IPS-20b (cell line): ENCODE measurements around the gene STX8.

ENCODE experiments used
- H3K27ac ChIP-seq: one replicate; pipeline ENCODE4 v1.5.1; 2013; ENCODE audit warnings: low read length
- H3K27me3 ChIP-seq: 2 replicates; pipeline ENCODE4 v1.6.1; 2013; ENCODE audit warnings: mild to moderate bottlenecking, low read length, inconsistent platforms; ENCODE audit not compliant: insufficient read depth
- H3K36me3 ChIP-seq: 2 replicates; pipeline ENCODE4 v1.6.1; 2013; ENCODE audit warnings: low read depth, mild to moderate bottlenecking, inconsistent platforms, low read length, moderate library complexity; ENCODE audit not compliant: insufficient read depth
- H3K4me1 ChIP-seq: 2 replicates; pipeline ENCODE4 v1.6.1; 2013; ENCODE audit warnings: mild to moderate bottlenecking, control low read depth, inconsistent platforms, low read length, moderate library complexity; ENCODE audit not compliant: insufficient read depth
- H3K4me3 ChIP-seq: 2 replicates; pipeline ENCODE4 v1.5.1; 2013; ENCODE audit warnings: mild to moderate bottlenecking, low read length, inconsistent platforms
- H3K9ac ChIP-seq: 2 replicates; pipeline ENCODE4 v1.6.1; 2013; ENCODE audit warnings: low read depth, mild to moderate bottlenecking, inconsistent platforms, low read length, moderate library complexity
- H3K9me3 ChIP-seq: 2 replicates; pipeline ENCODE4 v1.6.1; 2013; ENCODE audit warnings: mild to moderate bottlenecking, low read depth, low read length, inconsistent platforms; ENCODE audit not compliant: insufficient read depth

STX8 gene

GRCh38 chr17:9213303-9213640 is 362.3 kb downstream of the STX8 start:
- Histone ChIP-seq H3K27ac (no peak overlapping the region), H3K9me3 (peaks cover 13% of the 10 kb centered on the region), H3K36me3 (no peaks in the 10 kb centered on the region), H3K4me3 (no peak overlapping the region), H3K4me1 (no peaks in the 10 kb centered on the region; the same call in 1 of the 2 replicates), H3K27me3 (peaks cover 19% of the 10 kb centered on the region; the same call in 1 of the 2 replicates), H3K9ac (no peak overlapping the region)

GRCh38 chr17:9212376-9213302 is 363.0 kb downstream of the STX8 start:
- Histone ChIP-seq H3K9me3 (peaks cover 13% of the 10 kb centered on the region), H3K27me3 (peaks cover 13% of the 10 kb centered on the region; the same call in 1 of the 2 replicates), H3K27ac (no peak overlapping the region), H3K4me3 (no peak overlapping the region), H3K9ac (no peak overlapping the region), H3K36me3 (no peaks in the 10 kb centered on the region), H3K4me1 (no peaks in the 10 kb centered on the region)

- no peak overlapping the region for H3K27ac ChIP-seq
- no peaks in the 10 kb centered on the region for H3K4me1 ChIP-seq
- H3K36me3 ChIP-seq: no peaks in the 10 kb centered on the region
- H3K9ac ChIP-seq: no peak overlapping the region
- H3K9me3 ChIP-seq: peaks cover 13% of the 10 kb centered on the region
- peaks cover 7% of the 10 kb centered on the region; the same call in 1 of the 2 replicates for H3K27me3 ChIP-seq
- H3K4me3 ChIP-seq: no peak overlapping the region
Observed at GRCh38 chr17:9211133-9211765, 364.4 kb downstream of the STX8 start.

DNA sequence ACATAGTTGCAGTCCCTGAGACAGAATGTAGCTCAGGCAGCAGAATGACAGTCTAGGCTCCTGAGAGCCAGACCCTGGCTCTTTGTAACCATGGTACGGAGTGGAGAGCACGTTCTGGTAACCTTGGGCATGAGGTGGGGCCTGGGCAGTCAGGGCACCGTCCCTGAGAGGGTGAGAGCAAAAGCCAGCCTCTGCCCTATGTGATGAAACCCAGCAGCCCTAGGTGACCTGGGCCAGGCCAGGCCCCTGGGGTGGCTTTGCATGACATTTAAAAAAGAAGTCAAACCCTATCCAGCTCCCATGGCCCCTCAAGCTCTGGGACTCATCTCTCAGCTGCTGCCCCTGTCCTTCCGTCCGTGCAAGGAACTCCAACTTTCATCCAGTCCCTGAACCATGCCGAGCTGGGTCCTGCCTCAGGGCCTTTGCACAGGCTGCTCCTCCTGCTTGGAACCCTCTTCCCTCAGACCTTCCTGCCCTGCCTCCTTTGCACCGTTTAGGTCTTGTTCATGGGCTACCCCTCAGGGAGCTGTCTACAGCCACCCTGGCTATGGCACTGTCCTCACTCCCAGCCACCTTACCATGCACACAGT is 365.7 kb downstream of the STX8 start:
- Histone ChIP-seq H3K4me3 (no peak overlapping the region), H3K27me3 (peaks cover 12% of the 10 kb centered on the region; the same call in 1 of the 2 replicates), H3K9ac (no peak overlapping the region), H3K27ac (no peak overlapping the region), H3K4me1 (no peaks in the 10 kb centered on the region), H3K9me3 (no peaks in the 10 kb centered on the region), H3K36me3 (no peaks in the 10 kb centered on the region)

DNA sequence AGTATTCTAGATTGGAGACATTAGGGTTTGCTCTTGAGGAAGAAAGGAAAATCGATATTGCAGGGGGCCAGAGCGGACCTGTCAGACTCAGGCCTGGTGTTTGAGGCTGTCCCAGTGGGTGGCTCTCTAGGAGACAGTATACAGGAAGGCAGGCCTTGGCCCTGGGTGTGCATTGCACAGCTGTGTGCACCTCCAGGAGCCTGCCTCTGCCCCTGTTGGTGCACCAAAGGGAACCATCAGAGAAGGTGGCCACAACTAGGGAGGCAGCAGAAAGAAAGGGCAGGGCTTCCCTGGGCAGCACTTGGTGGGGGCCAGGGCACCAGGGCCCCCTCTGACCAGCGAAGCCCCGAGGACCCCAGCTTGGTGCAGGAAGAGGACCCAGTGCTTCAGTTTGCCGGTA is 366.3 kb downstream of the STX8 start:
- Histone ChIP-seq H3K27ac (no peak overlapping the region), H3K4me1 (no peaks in the 10 kb centered on the region), H3K36me3 (no peaks in the 10 kb centered on the region), H3K4me3 (no peak overlapping the region), H3K9me3 (no peaks in the 10 kb centered on the region), H3K27me3 (peaks cover 13% of the 10 kb centered on the region; the same call in 1 of the 2 replicates), H3K9ac (no peak overlapping the region)

DNA sequence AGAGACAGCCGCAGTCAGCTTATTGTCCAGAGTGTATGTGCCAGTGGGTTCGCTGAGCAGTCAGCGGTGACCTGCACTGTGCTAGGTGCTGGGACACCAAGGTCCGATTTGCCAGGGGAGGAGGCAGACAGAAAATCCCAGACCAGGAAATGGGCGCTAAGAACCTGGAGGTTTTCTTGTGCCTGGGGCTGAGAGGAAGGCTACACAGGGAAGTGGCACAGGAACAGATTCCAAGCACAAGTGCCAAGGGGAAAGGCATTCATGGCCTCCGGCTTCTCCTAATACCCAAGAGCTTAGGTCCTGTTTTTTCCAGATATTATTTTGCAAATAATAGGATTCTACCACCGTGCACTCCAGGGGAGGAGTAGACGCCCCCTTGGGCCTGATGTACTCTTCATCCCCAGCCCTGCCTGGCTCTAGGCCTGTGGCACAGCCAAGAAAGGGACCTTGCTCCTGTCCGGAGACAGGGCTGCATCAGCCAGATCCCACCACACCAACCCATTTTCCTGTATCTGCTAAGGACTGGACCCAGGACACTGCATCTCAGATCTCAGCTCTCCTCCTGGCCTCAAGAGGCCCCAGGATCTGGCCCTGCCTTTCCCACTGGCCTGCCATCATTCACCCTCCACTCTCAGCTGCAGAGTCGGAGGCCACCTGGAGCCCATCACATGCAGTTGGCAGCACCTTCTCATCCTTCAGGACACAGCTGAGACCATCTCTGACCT is 367.1 kb downstream of the STX8 start:
- H3K4me1 ChIP-seq: no peaks in the 10 kb centered on the region
- H3K27me3 ChIP-seq: peaks cover 13% of the 10 kb centered on the region; the same call in 1 of the 2 replicates
- no peaks in the 10 kb centered on the region for H3K36me3 ChIP-seq
- H3K9ac ChIP-seq: no peak overlapping the region
- no peaks in the 10 kb centered on the region for H3K9me3 ChIP-seq
- no peak overlapping the region for H3K27ac ChIP-seq
- no peak overlapping the region for H3K4me3 ChIP-seq

- Histone ChIP-seq H3K9me3 (no peaks in the 10 kb centered on the region), H3K27ac (no peak overlapping the region), H3K4me1 (no peaks in the 10 kb centered on the region), H3K36me3 (no peaks in the 10 kb centered on the region), H3K4me3 (no peak overlapping the region), H3K27me3 (peaks cover 7% of the 10 kb centered on the region; the same call in 1 of the 2 replicates), H3K9ac (no peak overlapping the region)
Observed at GRCh38 chr17:9206741-9207332, 368.8 kb downstream of the STX8 start.

- Histone ChIP-seq H3K9me3 (no peaks in the 10 kb centered on the region), H3K4me1 (no peaks in the 10 kb centered on the region), H3K27ac (no peak overlapping the region), H3K4me3 (no peak overlapping the region), H3K9ac (no peak overlapping the region), H3K36me3 (no peaks in the 10 kb centered on the region), H3K27me3 (peaks cover 6% of the 10 kb centered on the region; the same call in 1 of the 2 replicates)
Observed at GRCh38 chr17:9206410-9206703, 369.3 kb downstream of the STX8 start.

GRCh38 chr17:9205520-9206409 is 369.9 kb downstream of the STX8 start:
- no peak overlapping the region for H3K4me3 ChIP-seq
- H3K27me3 ChIP-seq: peaks cover 6% of the 10 kb centered on the region; the same call in 1 of the 2 replicates
- H3K36me3 ChIP-seq: no peaks in the 10 kb centered on the region
- H3K9ac ChIP-seq: no peak overlapping the region
- H3K4me1 ChIP-seq: no peaks in the 10 kb centered on the region
- no peak overlapping the region for H3K27ac ChIP-seq
- H3K9me3 ChIP-seq: no peaks in the 10 kb centered on the region

DNA sequence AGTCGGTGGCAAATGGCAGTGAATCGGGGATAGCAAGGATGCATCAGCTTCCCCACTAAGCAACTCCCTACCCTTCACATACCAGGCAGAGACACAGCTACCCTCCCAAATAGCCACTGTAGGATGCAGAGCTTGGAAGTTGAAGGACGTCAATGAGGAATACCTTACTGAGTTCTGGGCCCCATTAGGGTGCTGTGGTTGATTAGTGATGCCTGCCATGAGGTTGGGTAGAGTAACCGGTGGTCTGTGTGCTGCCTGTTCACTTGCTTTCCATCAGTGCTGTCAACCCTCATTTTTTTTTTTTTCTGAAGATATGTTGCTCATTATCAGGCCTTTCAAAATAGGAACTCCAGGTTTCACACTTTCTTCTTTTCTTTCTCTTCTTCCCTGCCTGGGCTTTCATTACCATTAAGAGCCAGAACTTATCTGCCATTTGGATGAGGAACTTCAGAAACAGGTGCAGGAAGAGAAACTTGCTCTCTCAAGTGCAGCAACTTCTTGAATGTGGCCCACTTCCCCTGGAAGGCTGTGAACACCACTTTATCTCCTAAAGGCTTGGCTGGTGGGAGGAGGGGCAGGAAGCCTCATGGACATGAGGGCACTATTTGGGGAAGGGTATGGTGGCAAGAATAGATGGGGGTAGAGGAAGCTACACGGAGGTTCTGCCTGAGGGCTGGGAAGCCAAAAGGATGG is 370.8 kb downstream of the STX8 start:
- no peak overlapping the region for H3K4me3 ChIP-seq
- H3K27ac ChIP-seq: no peak overlapping the region
- H3K27me3 ChIP-seq: peaks cover 6% of the 10 kb centered on the region; the same call in 1 of the 2 replicates
- no peaks in the 10 kb centered on the region for H3K9me3 ChIP-seq
- H3K9ac ChIP-seq: no peak overlapping the region
- H3K36me3 ChIP-seq: no peaks in the 10 kb centered on the region
- H3K4me1 ChIP-seq: no peaks in the 10 kb centered on the region
